ENCODE measurements around the gene CCL19.

The CCL19 gene

DNA sequence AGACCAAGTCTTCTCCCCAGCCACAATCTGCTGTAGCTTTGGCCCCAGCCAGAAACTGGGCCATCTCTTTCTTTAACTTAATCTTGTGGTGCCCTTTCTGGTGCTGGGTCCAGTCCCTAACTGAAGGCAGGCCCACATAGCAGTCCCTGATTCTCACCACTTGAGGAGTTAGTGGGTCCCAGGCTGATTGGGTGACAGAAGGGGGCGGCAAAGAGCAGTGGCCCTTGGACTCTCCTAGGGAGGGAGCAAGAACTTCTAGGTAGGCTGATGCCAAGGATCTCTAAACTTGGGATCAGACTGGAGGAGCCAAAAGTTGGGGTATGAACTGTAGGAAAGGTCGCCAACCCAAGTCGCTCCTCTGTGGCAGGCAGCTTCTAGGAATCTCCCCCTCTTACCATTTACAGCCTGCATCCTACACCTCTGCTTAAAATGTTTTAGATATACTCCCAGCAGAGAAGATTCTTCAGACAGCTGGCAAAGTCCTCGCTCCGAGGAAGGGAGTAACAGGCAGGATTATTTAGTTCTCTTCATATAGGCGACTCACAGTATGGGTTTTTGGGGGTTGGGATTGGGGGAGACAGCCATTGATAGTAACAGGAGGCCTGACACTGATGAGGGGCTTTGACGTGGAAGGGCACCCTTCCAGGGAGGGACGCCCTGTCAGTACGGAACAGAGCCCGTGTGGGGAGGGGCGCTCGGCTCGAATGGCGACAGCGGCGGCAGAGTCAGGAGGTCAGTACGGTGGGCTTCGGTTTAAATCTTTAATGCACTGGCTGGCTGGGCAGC, 26.6 kb downstream of the CCL19 start:
- no peaks in the 10 kb centered on the region for H3K36me3 ChIP-seq (ENCODE audit: control insufficient read depth in 1 of 2, insufficient read depth in 2 of 2, low read length in 2 of 2)
- no peaks in the 10 kb centered on the region for H3K27me3 ChIP-seq (ENCODE audit: control insufficient read depth in 1 of 2, insufficient read depth in 2 of 2, low read length in 2 of 2)
- H3K4me1 ChIP-seq (ENCODE audit: control insufficient read depth in 1 of 2, insufficient read depth in 2 of 2, low read length in 2 of 2) = peaks cover 21 to 22% of the 10 kb centered on the region in 2 donors
- H3K9me3 ChIP-seq (ENCODE audit: control insufficient read depth in 1 of 2, low read length in 2 of 2) = no peaks in the 10 kb centered on the region
- H3K9ac ChIP-seq (ENCODE audit: low read depth in 1 of 2, low read length in 2 of 2) = peak overlapping the region; percentile 63 to 77
- H3K27ac ChIP-seq (ENCODE audit: low read depth, low read length) = peak overlapping the region; percentile 73
- H3K4me3 ChIP-seq (ENCODE audit: low read depth in 1 of 2, low read length in 2 of 2) = peak overlapping the region; percentile 66 to 68

DNA sequence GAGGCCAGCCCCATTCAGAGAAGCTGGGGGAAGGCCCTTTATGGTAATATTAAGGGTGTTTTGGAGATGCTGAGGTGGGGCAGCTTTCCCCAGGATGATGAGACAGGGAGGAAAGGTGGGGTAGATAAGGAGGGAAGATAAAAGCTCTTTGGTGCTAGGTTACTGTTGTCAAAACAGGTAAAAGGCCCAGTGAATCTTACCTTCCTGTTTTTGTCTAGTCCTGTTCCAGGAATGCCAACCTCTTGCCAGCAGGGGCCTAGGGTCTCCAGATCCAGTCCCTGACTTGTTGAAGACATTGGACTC, 27.8 kb downstream of the CCL19 start:
- Histone ChIP-seq H3K36me3 (ENCODE audit: control insufficient read depth in 1 of 2, insufficient read depth in 2 of 2, low read length in 2 of 2) (no peaks in the 10 kb centered on the region), H3K4me3 (ENCODE audit: low read depth in 1 of 2, low read length in 2 of 2) (no peak overlapping the region), H3K4me1 (ENCODE audit: control insufficient read depth in 1 of 2, insufficient read depth in 2 of 2, low read length in 2 of 2) (peaks cover 25 to 26% of the 10 kb centered on the region in 2 donors), H3K9ac (ENCODE audit: low read depth in 1 of 2, low read length in 2 of 2) (no peak overlapping the region), H3K27ac (ENCODE audit: low read depth, low read length) (no peak overlapping the region), H3K9me3 (ENCODE audit: control insufficient read depth in 1 of 2, low read length in 2 of 2) (no peaks in the 10 kb centered on the region), H3K27me3 (ENCODE audit: control insufficient read depth in 1 of 2, insufficient read depth in 2 of 2, low read length in 2 of 2) (no peaks in the 10 kb centered on the region)

DNA sequence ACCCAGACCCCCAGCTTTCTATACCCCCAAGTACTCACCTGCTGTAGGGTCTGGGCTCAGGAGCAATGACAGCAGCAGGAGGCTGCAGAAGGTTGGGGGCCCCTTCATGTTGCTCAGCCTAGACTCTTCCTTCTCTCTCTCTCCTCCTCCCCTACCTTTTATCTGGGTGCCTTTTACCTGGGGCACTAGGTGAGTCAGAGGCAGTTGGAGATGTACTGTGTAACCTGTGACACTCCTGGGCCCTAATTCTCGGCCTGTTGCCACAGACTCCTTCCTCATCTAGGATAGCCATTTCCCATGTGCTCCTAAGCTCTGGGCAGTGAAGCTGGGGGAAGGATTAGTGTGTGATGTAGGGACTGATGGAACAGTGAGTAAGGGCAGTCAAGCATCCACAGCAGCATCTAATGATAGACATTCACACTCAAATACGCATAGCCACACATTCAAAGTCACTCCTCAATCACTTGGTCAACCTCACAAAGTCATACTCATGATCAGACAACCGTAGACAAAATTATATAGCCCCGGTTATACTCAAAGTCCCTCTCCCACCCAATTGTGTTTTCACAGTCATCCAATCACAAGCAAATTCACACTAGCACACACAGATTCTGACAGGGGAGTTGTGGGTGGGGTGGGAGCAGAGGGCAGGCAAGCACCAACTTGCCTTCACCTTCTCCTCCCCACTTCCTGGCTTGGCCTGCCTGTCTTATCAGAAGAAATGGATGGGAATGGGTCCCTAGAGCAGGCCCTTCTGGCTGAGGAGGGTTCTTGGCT, 28.4 kb downstream of the CCL19 start, which contains the start of gene CCL27:
CCL27 (minus strand) TSS at position 132 of the 777 bp plus-strand sequence; CDS start at position 108, 24 bp downstream.
- H3K27ac ChIP-seq (ENCODE audit: low read depth, low read length) = no peak within 1 kb of the TSS
- H3K4me1 ChIP-seq (ENCODE audit: control insufficient read depth in 1 of 2, insufficient read depth in 2 of 2, low read length in 2 of 2) = peaks cover 25 to 26% of the 10 kb centered on the region in 2 donors
- H3K27me3 ChIP-seq (ENCODE audit: control insufficient read depth in 1 of 2, insufficient read depth in 2 of 2, low read length in 2 of 2) = no peaks in the 10 kb centered on the region
- no peaks in the 10 kb centered on the region for H3K9me3 ChIP-seq (ENCODE audit: control insufficient read depth in 1 of 2, low read length in 2 of 2)
- H3K4me3 ChIP-seq (ENCODE audit: low read depth in 1 of 2, low read length in 2 of 2) = no peak within 1 kb of the TSS
- no peaks in the 10 kb centered on the region for H3K36me3 ChIP-seq (ENCODE audit: control insufficient read depth in 1 of 2, insufficient read depth in 2 of 2, low read length in 2 of 2)
- H3K9ac ChIP-seq (ENCODE audit: low read depth in 1 of 2, low read length in 2 of 2) = no peak within 1 kb of the TSS

DNA sequence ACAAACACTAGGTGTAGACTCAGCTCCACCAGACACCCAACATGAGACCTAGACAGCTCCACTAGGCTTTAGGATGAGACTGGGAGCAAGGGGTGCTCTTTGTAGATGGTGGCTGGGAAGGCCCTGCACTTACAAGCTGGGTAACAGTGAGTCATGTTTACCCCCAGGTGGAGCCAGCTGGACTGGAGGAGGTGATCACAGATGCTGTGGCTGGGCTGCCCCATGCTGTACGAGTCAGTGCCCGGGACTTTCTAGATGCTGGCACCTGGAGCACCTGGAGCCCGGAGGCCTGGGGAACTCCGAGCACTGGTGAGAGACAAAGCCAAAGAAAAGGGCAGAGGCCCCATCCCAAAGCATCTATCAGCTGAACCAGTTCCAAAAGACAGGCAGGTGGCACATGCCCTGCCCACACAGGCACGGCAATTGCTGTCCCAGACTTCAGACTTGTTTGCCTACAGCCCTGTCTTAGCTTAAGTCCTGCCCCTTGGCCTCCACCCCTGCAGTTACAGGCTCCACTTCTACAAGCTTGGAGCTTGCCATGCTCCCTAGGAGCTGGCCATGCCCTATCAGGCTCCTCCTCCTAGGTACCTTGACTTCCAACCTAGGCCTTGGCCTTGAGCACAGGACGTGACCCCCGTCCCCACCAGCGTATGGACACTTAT, 31.4 kb downstream of the CCL19 start:
- H3K27ac ChIP-seq (ENCODE audit: low read depth, low read length) = no peak overlapping the region
- H3K4me3 ChIP-seq (ENCODE audit: low read depth in 1 of 2, low read length in 2 of 2) = no peak overlapping the region
- no peaks in the 10 kb centered on the region for H3K9me3 ChIP-seq (ENCODE audit: control insufficient read depth in 1 of 2, low read length in 2 of 2)
- H3K9ac ChIP-seq (ENCODE audit: low read depth in 1 of 2, low read length in 2 of 2) = no peak overlapping the region
- no peaks in the 10 kb centered on the region for H3K27me3 ChIP-seq (ENCODE audit: control insufficient read depth in 1 of 2, insufficient read depth in 2 of 2, low read length in 2 of 2)
- peaks cover 18 to 23% of the 10 kb centered on the region in 2 donors for H3K4me1 ChIP-seq (ENCODE audit: control insufficient read depth in 1 of 2, insufficient read depth in 2 of 2, low read length in 2 of 2)
- no peaks in the 10 kb centered on the region for H3K36me3 ChIP-seq (ENCODE audit: control insufficient read depth in 1 of 2, insufficient read depth in 2 of 2, low read length in 2 of 2)

DNA sequence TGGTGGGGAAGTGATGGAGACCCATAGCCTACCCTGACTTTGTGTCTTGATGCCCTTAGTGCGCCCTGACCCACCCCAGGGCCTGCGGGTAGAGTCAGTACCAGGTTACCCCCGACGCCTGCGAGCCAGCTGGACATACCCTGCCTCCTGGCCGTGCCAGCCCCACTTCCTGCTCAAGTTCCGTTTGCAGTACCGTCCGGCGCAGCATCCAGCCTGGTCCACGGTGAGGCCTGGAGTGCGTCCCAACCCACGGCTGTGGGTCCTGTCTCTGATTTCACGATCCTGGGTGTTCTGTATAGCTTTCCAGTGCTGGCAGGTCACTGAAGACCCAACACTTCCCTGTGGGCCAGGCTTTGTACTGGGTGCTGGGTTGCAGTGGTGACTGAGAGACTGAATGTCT, 32.6 kb downstream of the CCL19 start:
- Histone ChIP-seq H3K27me3 (ENCODE audit: control insufficient read depth in 1 of 2, insufficient read depth in 2 of 2, low read length in 2 of 2) (no peaks in the 10 kb centered on the region), H3K9ac (ENCODE audit: low read depth in 1 of 2, low read length in 2 of 2) (no peak overlapping the region), H3K36me3 (ENCODE audit: control insufficient read depth in 1 of 2, insufficient read depth in 2 of 2, low read length in 2 of 2) (no peaks in the 10 kb centered on the region), H3K4me1 (ENCODE audit: control insufficient read depth in 1 of 2, insufficient read depth in 2 of 2, low read length in 2 of 2) (peaks cover 12 to 19% of the 10 kb centered on the region in 2 donors), H3K9me3 (ENCODE audit: control insufficient read depth in 1 of 2, low read length in 2 of 2) (no peaks in the 10 kb centered on the region), H3K4me3 (ENCODE audit: low read depth in 1 of 2, low read length in 2 of 2) (no peak overlapping the region), H3K27ac (ENCODE audit: low read depth, low read length) (no peak overlapping the region)

DNA sequence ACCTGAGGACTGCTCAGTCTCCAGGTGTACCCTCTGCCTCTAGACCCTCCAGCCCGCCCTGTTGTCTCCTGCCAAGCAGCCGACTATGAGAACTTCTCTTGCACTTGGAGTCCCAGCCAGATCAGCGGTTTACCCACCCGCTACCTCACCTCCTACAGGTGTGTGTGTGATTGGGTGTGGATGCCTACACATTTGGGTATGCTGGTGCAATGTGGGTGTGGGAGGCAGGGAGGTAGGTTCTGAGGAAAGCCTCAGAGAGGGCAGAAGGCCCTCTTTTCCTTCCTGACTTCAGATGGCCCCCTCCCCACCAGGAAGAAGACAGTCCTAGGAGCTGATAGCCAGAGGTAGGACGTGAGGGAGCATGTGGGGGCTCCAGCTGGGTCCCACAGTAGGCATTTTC, 34.1 kb downstream of the CCL19 start:
- no peak overlapping the region for H3K27ac ChIP-seq (ENCODE audit: low read depth, low read length)
- no peak overlapping the region for H3K9ac ChIP-seq (ENCODE audit: low read depth in 1 of 2, low read length in 2 of 2)
- H3K36me3 ChIP-seq (ENCODE audit: control insufficient read depth in 1 of 2, insufficient read depth in 2 of 2, low read length in 2 of 2) = no peaks in the 10 kb centered on the region
- no peak overlapping the region for H3K4me3 ChIP-seq (ENCODE audit: low read depth in 1 of 2, low read length in 2 of 2)
- H3K27me3 ChIP-seq (ENCODE audit: control insufficient read depth in 1 of 2, insufficient read depth in 2 of 2, low read length in 2 of 2) = no peaks in the 10 kb centered on the region
- H3K4me1 ChIP-seq (ENCODE audit: control insufficient read depth in 1 of 2, insufficient read depth in 2 of 2, low read length in 2 of 2) = peaks cover 25 to 34% of the 10 kb centered on the region in 2 donors
- no peaks in the 10 kb centered on the region for H3K9me3 ChIP-seq (ENCODE audit: control insufficient read depth in 1 of 2, low read length in 2 of 2)

DNA sequence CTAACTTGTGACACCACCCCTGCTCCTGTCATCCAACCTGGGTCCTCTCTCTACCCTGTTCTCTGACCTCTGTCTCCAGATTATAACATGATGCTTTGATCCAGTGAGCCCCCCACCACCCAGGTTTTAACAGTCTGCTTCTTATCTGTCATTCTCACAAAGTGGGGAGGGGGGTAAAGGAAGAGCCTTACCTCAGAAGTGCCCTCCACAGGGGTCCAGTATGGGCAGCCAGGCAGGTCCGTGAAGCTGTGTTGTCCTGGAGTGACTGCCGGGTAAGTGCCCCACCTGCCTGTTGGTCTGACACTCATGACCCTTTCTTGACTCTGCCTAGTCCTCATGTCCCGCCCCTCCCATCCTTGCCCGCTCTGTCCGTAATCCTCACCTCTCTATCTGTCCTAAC, 35.7 kb downstream of the CCL19 start:
- Histone ChIP-seq H3K9ac (ENCODE audit: low read depth in 1 of 2, low read length in 2 of 2) (no peak overlapping the region), H3K27ac (ENCODE audit: low read depth, low read length) (no peak overlapping the region), H3K4me3 (ENCODE audit: low read depth in 1 of 2, low read length in 2 of 2) (no peak overlapping the region), H3K9me3 (ENCODE audit: control insufficient read depth in 1 of 2, low read length in 2 of 2) (no peaks in the 10 kb centered on the region), H3K27me3 (ENCODE audit: control insufficient read depth in 1 of 2, insufficient read depth in 2 of 2, low read length in 2 of 2) (no peaks in the 10 kb centered on the region), H3K4me1 (ENCODE audit: control insufficient read depth in 1 of 2, insufficient read depth in 2 of 2, low read length in 2 of 2) (peaks cover 36 to 44% of the 10 kb centered on the region in 2 donors), H3K36me3 (ENCODE audit: control insufficient read depth in 1 of 2, insufficient read depth in 2 of 2, low read length in 2 of 2) (peaks cover 0 to 4% of the 10 kb centered on the region in 2 donors)

DNA sequence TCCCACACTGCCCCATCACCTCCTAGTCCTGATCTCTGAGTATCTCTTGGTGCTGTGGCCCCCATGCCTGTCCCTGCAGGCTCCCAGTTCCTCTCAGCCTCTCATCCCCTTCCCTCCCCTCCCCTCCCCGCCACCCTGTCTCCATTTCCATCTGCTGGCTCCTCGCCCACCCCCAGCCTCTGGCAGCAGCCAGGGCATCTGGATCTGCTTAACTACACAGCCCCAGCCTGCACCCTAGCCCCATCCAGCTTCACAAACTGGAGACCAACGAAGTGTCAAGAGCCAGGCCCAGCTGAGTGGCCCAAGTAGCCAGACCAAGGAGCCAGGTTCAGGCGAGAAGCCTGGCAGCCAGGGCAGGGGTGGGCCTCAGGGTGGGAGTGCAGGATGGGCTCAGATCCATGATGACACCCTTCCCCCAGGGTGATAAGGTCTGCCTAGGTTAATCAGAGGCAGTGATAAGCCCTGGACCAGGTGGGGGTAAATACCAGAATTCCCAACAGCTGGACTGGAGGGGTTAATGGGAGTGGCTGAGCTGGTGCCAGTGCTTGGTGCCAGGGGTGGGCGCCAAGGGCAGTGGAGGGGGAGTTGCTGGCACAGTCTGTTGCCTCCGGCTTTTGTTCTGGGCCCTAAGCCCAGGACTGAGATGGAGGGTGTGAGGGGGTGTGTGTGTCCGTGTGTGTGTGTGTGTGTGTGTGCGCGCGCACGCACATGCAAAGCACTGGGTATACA, 36.6 kb downstream of the CCL19 start:
- no peaks in the 10 kb centered on the region for H3K27me3 ChIP-seq (ENCODE audit: control insufficient read depth in 1 of 2, insufficient read depth in 2 of 2, low read length in 2 of 2)
- no peak overlapping the region for H3K9ac ChIP-seq (ENCODE audit: low read depth in 1 of 2, low read length in 2 of 2)
- peaks cover 2 to 13% of the 10 kb centered on the region in 2 donors for H3K36me3 ChIP-seq (ENCODE audit: control insufficient read depth in 1 of 2, insufficient read depth in 2 of 2, low read length in 2 of 2)
- no peak overlapping the region for H3K27ac ChIP-seq (ENCODE audit: low read depth, low read length)
- peaks cover 31 to 35% of the 10 kb centered on the region in 2 donors for H3K4me1 ChIP-seq (ENCODE audit: control insufficient read depth in 1 of 2, insufficient read depth in 2 of 2, low read length in 2 of 2)
- H3K4me3 ChIP-seq (ENCODE audit: low read depth in 1 of 2, low read length in 2 of 2) = no peak overlapping the region
- no peaks in the 10 kb centered on the region for H3K9me3 ChIP-seq (ENCODE audit: control insufficient read depth in 1 of 2, low read length in 2 of 2)

DNA sequence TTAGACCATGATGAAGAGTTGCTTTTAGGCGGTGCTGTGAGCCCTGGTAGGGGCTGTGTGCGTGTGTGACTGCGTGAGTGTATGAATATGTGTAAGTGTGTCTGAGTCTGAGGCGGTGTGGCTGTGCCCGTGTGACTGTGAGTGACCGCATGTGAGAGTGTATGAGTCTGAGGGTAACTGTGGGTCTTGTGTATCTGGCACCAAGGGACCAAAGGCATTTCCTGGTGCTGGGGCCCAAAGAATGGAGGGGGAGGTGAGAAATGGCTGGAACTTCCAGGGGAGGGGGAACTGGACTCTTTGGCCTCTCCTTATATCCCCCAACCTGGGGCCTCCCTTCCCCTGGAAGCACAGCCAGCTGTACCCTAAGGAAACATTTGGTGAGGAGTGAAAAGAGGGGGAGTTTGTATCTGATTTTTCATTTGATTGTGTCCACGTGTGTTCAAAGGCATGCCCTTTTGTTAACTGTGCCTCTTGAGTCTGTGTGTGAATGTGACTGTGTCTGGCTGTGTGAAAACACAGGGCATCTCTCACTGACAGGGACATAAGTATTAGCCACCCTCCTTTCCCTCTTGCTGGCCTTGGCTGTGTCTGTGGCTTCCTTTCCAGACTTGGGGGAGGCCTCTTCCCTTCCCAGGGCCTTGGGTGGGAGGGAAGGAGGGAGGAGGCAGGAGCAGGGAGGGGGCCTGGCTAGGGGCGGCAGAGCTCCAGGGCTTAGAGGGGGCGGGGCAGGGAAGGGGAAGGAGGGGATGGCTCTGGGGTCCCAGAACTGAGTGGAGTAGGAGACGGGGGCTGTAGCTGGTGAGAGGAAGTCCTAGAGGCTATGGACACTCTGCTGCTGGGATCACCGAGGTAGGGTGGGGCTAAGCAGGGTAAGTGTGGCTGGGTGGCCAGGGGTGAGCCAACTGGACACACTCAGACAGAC, 37.7 kb downstream of the CCL19 start:
- Histone ChIP-seq H3K4me1 (ENCODE audit: control insufficient read depth in 1 of 2, insufficient read depth in 2 of 2, low read length in 2 of 2) (peaks cover 31 to 32% of the 10 kb centered on the region in 2 donors), H3K9ac (ENCODE audit: low read depth in 1 of 2, low read length in 2 of 2) (peak overlapping the region in 1 of 2 donors; percentile 45), H3K36me3 (ENCODE audit: control insufficient read depth in 1 of 2, insufficient read depth in 2 of 2, low read length in 2 of 2) (peaks cover 13 to 24% of the 10 kb centered on the region in 2 donors), H3K27ac (ENCODE audit: low read depth, low read length) (no peak overlapping the region), H3K27me3 (ENCODE audit: control insufficient read depth in 1 of 2, insufficient read depth in 2 of 2, low read length in 2 of 2) (no peaks in the 10 kb centered on the region), H3K9me3 (ENCODE audit: control insufficient read depth in 1 of 2, low read length in 2 of 2) (no peaks in the 10 kb centered on the region), H3K4me3 (ENCODE audit: low read depth in 1 of 2, low read length in 2 of 2) (peak overlapping the region in 1 of 2 donors; percentile 10)
